HCT116 (cell line): ENCODE data around the gene TYRO3. TPM values are rescaled to one million over a fixed set of nuclear protein-coding genes. Genes with fewer than 3 reads are reported as not detected.

Experiments used
- ATAC-seq: fragments of 200-7000 bp; cut with Tn5 transposase; 2 replicates; pipeline ENCODE4 v1.9.1; 2020; ENCODE audit warnings: mild to moderate bottlenecking, moderate library complexity
- BruUV-seq: library from RNA; stranded (reverse); fragments of 400-500 nt; replicated peaks from 2 replicates; lab custom pipeline; 2021; lab: Mats Ljungman, UMichigan
- CTCF ChIA-PET: fragments of 300-600 bp; sonication (Branson Sonifier 250); formaldehyde crosslinking; loops from one replicate; lab custom pipeline; 2021; ENCODE audit warnings: antibody characterized with exemption; lab: Charles Lee
- POLR2A ChIA-PET: fragments of 300-600, 350-600 bp; sonication (Branson Sonifier 250); formaldehyde crosslinking; loops from one replicate; lab custom pipeline; 2021; ENCODE audit warnings: antibody characterized with exemption; lab: Charles Lee
- RAD21 ChIA-PET, 2 experiments: fragments of 300-600 bp; sonication (Branson Sonifier 250); formaldehyde crosslinking; loops; one replicate each; lab custom pipeline; 2023; ENCODE audit warnings: low total read pairs in 2 of 2; ENCODE audit not compliant: uncharacterized antibody in 2 of 2, unreplicated experiment in 2 of 2, low non-redundant PET in 1 of 2; lab: Charles Lee
- DNase-seq: peaks from one replicate; pipeline ENCODE4 v3.0.0-alpha.2; 2010; ENCODE audit warnings: low read depth, low spot score
- H2AFZ ChIP-seq: fragments of 200-600 bp; shearing (Covaris generic), sonication (generic); 2 replicates; pipeline ENCODE4 v1.6.1; 2017; ENCODE audit warnings: low read depth, mixed run types, mixed read lengths, antibody characterized with exemption, low read length; ENCODE audit not compliant: poor library complexity, severe bottlenecking
- H3K27ac ChIP-seq: 2 replicates; pipeline ENCODE4 v1.5.1; 2012; ENCODE audit warnings: low read depth, low read length
- H3K27me3 ChIP-seq: fragments of 200-600 bp; sonication (generic); 2 replicates; pipeline ENCODE4 v1.6.1; 2016; ENCODE audit warnings: mixed run types, low read length, mixed read lengths; ENCODE audit not compliant: insufficient read depth
- H3K36me3 ChIP-seq, 2 experiments: fragments of 200-500 bp in 1 of 2; fragments of 200-600 bp in 1 of 2; sonication (Bioruptor generic) in 1 of 2; sonication (generic) in 1 of 2; 2 replicates each; pipeline versions ENCODE4 v1.5.1 to v1.6.1; 2014 to 2016; ENCODE audit warnings: low read length in 2 of 2, inconsistent platforms in 1 of 2, mixed read lengths in 1 of 2, mixed run types in 1 of 2; ENCODE audit not compliant: insufficient read depth in 2 of 2, control insufficient read depth in 1 of 2
- H3K4me1 ChIP-seq, 2 experiments: fragments of 200-600 bp in 1 of 2; sonication (generic) in 1 of 2; 2 replicates each; pipeline versions ENCODE4 v1.5.1 to v1.6.1; 2012 to 2017; ENCODE audit warnings: low read length in 2 of 2, inconsistent platforms in 1 of 2, mild to moderate bottlenecking in 1 of 2, mixed read lengths in 1 of 2, mixed run types in 1 of 2, moderate library complexity in 1 of 2; ENCODE audit not compliant: insufficient read depth in 2 of 2, control insufficient read depth in 1 of 2
- H3K4me2 ChIP-seq: fragments of 200-600 bp; sonication (generic); 2 replicates; pipeline ENCODE4 v1.6.1; 2017; ENCODE audit warnings: mixed run types, low read length, mixed read lengths
- H3K4me3 ChIP-seq, 2 experiments: fragments of 200-600 bp in 1 of 2; sonication (generic) in 1 of 2; replicated peaks in 1 of 2; 2 replicates each; pipeline ENCODE4 v1.5.1; 2011 to 2016; ENCODE audit warnings: low read length in 2 of 2, control low read depth in 1 of 2, low read depth in 1 of 2, mild to moderate bottlenecking in 1 of 2, mixed read lengths in 1 of 2, mixed run types in 1 of 2
- H3K79me2 ChIP-seq: fragments of 200-600 bp; sonication (generic); 2 replicates; pipeline ENCODE4 v1.6.1; 2017; ENCODE audit warnings: mild to moderate bottlenecking, mixed run types, low read length, moderate library complexity, mixed read lengths; ENCODE audit not compliant: insufficient read depth
- H3K9ac ChIP-seq: fragments of 200-600 bp; sonication (generic); 2 replicates; pipeline ENCODE4 v1.6.1; 2016; ENCODE audit warnings: low read length, mixed read lengths
- H3K9me2 ChIP-seq: fragments of 200-600 bp; sonication (generic), shearing (Covaris generic); 2 replicates; pipeline ENCODE4 v1.6.1; 2017; ENCODE audit warnings: mixed run types, mild to moderate bottlenecking, moderate library complexity; ENCODE audit not compliant: insufficient read depth
- H3K9me3 ChIP-seq, 2 experiments: fragments of 200-500 bp in 1 of 2; fragments of 200-600 bp in 1 of 2; sonication (Bioruptor generic) in 1 of 2; sonication (generic) in 1 of 2; 2 replicates each; pipeline ENCODE4 v1.6.1; 2014 to 2017; ENCODE audit warnings: low read length in 2 of 2, mixed read lengths in 2 of 2, inconsistent platforms in 1 of 2, low read depth in 1 of 2, mild to moderate bottlenecking in 1 of 2, mixed run types in 1 of 2, moderate library complexity in 1 of 2; ENCODE audit not compliant: control insufficient read depth in 1 of 2, insufficient read depth in 1 of 2
- H4K20me1 ChIP-seq: fragments of 200-600 bp; sonication (generic), shearing (Covaris generic); 2 replicates; pipeline ENCODE4 v1.6.1; 2017; ENCODE audit warnings: mixed run types, mild to moderate bottlenecking, moderate library complexity; ENCODE audit not compliant: insufficient read depth
- CBX3 ChIP-seq: IDR thresholded peaks from 2 replicates; pipeline ENCODE4 v1.6.1; 2012; ENCODE audit warnings: low read depth
- CEBPB ChIP-seq: IDR thresholded peaks from 2 replicates; pipeline ENCODE4 v1.6.1; 2012; ENCODE audit warnings: low read depth
- CTCF ChIP-seq, 3 experiments: fragments of 200-600 bp in 1 of 3; sonication (generic) in 1 of 3; IDR thresholded peaks in 2 of 3; conservative IDR thresholded peaks in 1 of 3; 2 replicates each; pipeline ENCODE4 v1.5.1; 2012 to 2017; ENCODE audit warnings: low read depth in 2 of 3, low read length in 2 of 3, antibody characterized with exemption in 1 of 3, borderline replicate concordance in 1 of 3, control low read depth in 1 of 3, mild to moderate bottlenecking in 1 of 3, mixed read lengths in 1 of 3, mixed run types in 1 of 3, moderate library complexity in 1 of 3; ENCODE audit not compliant: insufficient read depth in 1 of 3
- EGR1 ChIP-seq: IDR thresholded peaks from 2 replicates; pipeline ENCODE4 v1.6.1; 2012; ENCODE audit warnings: low read depth
- ELF1 ChIP-seq: IDR thresholded peaks from 2 replicates; pipeline ENCODE4 v1.6.1; 2012; ENCODE audit warnings: low read depth, borderline replicate concordance
- EZH2 ChIP-seq: fragments of 200-600 bp; sonication (generic); IDR thresholded peaks from 2 replicates; pipeline ENCODE4 v1.6.1; 2017; ENCODE audit warnings: antibody characterized with exemption, mixed run types
- EZH2phosphoT487 ChIP-seq: fragments of 200-600 bp; IDR thresholded peaks from 2 replicates; pipeline ENCODE4 v1.6.1; 2018; ENCODE audit warnings: antibody characterized with exemption, borderline replicate concordance
- FOSL1 ChIP-seq: IDR thresholded peaks from 2 replicates; pipeline ENCODE4 v1.6.1; 2012; ENCODE audit warnings: low read depth
- JUND ChIP-seq: IDR thresholded peaks from 2 replicates; pipeline ENCODE4 v1.6.1; 2012
- POLR2A ChIP-seq: IDR thresholded peaks from 2 replicates; pipeline ENCODE4 v1.7.0; 2011; ENCODE audit warnings: borderline replicate concordance; ENCODE audit not compliant: insufficient read depth, insufficient read length; ENCODE audit errors: extremely low read depth
- POLR2AphosphoS5 ChIP-seq: IDR thresholded peaks from 2 replicates; pipeline ENCODE4 v1.6.1; 2011; ENCODE audit warnings: mild to moderate bottlenecking, low read depth, low read length, moderate library complexity
- RAD21 ChIP-seq: IDR thresholded peaks from 2 replicates; pipeline ENCODE4 v1.6.1; 2012; ENCODE audit warnings: low read depth, mild to moderate bottlenecking
- REST ChIP-seq: IDR thresholded peaks from 2 replicates; pipeline ENCODE4 v1.6.1; 2012; ENCODE audit warnings: low read depth
- SIN3A ChIP-seq: IDR thresholded peaks from 2 replicates; pipeline ENCODE4 v1.6.1; 2012; ENCODE audit warnings: low read depth
- TCF7L2 ChIP-seq: IDR thresholded peaks from 2 replicates; pipeline ENCODE4 v1.7.0; 2011; ENCODE audit warnings: borderline replicate concordance, inconsistent platforms; ENCODE audit not compliant: insufficient read depth, insufficient read length; ENCODE audit errors: extremely low read depth
- YY1 ChIP-seq: IDR thresholded peaks from 2 replicates; pipeline ENCODE4 v1.6.1; 2011; ENCODE audit warnings: low read length, low read depth, moderate library complexity, mild to moderate bottlenecking; ENCODE audit not compliant: insufficient replicate concordance; ENCODE audit errors: extremely low read depth
- ZBTB33 ChIP-seq: IDR thresholded peaks from 2 replicates; pipeline ENCODE4 v1.6.1; 2011; ENCODE audit warnings: mild to moderate bottlenecking, low read length, moderate library complexity; ENCODE audit not compliant: insufficient replicate concordance; ENCODE audit errors: extremely low read depth
- ZFX ChIP-seq: fragments of 450-650 bp; IDR thresholded peaks from 2 replicates; pipeline ENCODE4 v1.6.1; 2017
- intact Hi-C: fragments of 100-400 bp; cut with micrococcal nuclease; formaldehyde crosslinking; loops from 2 replicates; pipeline ENCODE4 v1.10.0; 2022
- total RNA-seq: library from RNA; stranded (reverse); gene quantifications from one replicate; pipeline ENCODE4 v1.2.1, GENCODE V29; 2021; ENCODE audit not compliant: unreplicated experiment
- TF ChIP-seq, protein P1 (sequence below): IDR thresholded peaks from 2 replicates; pipeline ENCODE4 v1.6.1; 2012

Gene TYRO3
- total RNA-seq, 1 experiment from 2014 or later: 34.6 TPM

DNA sequence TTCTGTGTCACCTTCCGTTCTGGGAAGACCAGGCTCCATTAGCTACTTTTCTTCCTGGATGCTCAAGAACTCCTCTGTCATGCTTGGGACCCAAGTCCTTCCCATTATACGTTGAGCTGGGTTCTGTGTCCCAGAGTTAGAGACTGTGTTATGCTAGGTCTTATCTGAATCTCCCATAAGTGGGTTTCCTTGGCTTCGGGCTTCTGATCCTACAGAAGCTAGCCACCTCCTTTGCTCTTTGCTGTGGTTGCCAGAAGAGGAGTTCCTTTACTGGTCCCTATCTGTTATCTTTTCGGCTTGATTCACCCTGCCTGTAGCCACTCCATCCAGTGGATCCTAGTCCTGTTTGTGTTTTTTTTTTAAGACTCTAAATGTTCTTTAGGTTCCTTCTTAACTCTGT is 38.0 kb downstream of the TYRO3 start:
- intact Hi-C loops: no loop called here
- no peak overlapping the region for H2AFZ ChIP-seq
- POLR2A ChIA-PET: no interaction called here
- ATAC-seq: no peak
- TF ChIP-seq CTCF (IDR thresholded peaks at IDR 0.05 in 2 of 3, conservative IDR thresholded peaks at IDR 0.05 in 1 of 3; ENCODE audit: borderline replicate concordance in 1 of 3, insufficient read depth in 1 of 3, low read depth in 2 of 3, low read length in 2 of 3) (no peak), EGR1 (no peak), RAD21 (no peak), EZH2phosphoT487 (no peak), ELF1 (no peak), JUND (no peak), SIN3A (no peak), EZH2 (no peak), FOSL1 (no peak), POLR2A (no peak), YY1 (no peak), CBX3 (no peak), ZFX (no peak), TCF7L2 (no peak), REST (no peak), POLR2AphosphoS5 (no peak), ZBTB33 (no peak), CEBPB (no peak)
- TF ChIP-seq, protein P1, sequence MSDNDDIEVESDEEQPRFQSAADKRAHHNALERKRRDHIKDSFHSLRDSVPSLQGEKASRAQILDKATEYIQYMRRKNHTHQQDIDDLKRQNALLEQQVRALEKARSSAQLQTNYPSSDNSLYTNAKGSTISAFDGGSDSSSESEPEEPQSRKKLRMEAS: no peak
- TF ChIP-seq, all 23 proteins: peak for 0
- no peak overlapping the region for H3K4me3 ChIP-seq
- ChIA-PET RAD21 (no interaction called here), CTCF (no interaction called here)
- peaks cover 0 to 10% of the 10 kb centered on the region in 2 experiments; a peak in 2 of 4 replicates for H3K4me1 ChIP-seq
- H3K36me3 ChIP-seq: no peaks in the 10 kb centered on the region
- H4K20me1 ChIP-seq: no peaks in the 10 kb centered on the region
- no peak overlapping the region for H3K9ac ChIP-seq
- H3K9me2 ChIP-seq: no peaks in the 10 kb centered on the region
- no peaks in the 10 kb centered on the region for H3K79me2 ChIP-seq
- H3K9me3 ChIP-seq: no peaks in the 10 kb centered on the region
- no peak overlapping the region for H3K27ac ChIP-seq
- DNase-seq: no peak
- no peak overlapping the region for H3K4me2 ChIP-seq
- BruUV-seq: no TSS peak
- no peaks in the 10 kb centered on the region for H3K27me3 ChIP-seq
